ENCODE results near the gene TOMM20.

Gene TOMM20

GRCh38 chr1:235069577-235070563 is 58.8 kb downstream of the TOMM20 start:
- Histone ChIP-seq H3K36me3 (ENCODE audit: control insufficient read depth, insufficient read depth, low read length) (no peaks in the 10 kb centered on the region), H3K4me3 (replicated peaks; ENCODE audit: low read depth, low read length) (no peak overlapping the region), H3K27me3 (replicated peaks; ENCODE audit: control insufficient read depth, insufficient read depth, low read length) (no peaks in the 10 kb centered on the region)
- no peak for DNase-seq (ENCODE audit: extremely low read depth, insufficient read length)
- no peak for TF ChIP-seq CTCF (IDR thresholded peaks at IDR 0.05; ENCODE audit: insufficient read depth, low read length, poor library complexity, severe bottlenecking)

GRCh38 chr1:235069176-235069575 is 59.5 kb downstream of the TOMM20 start:
- TF ChIP-seq CTCF (IDR thresholded peaks at IDR 0.05; ENCODE audit: insufficient read depth, low read length, poor library complexity, severe bottlenecking), result no peak
- Histone ChIP-seq H3K27me3 (replicated peaks; ENCODE audit: control insufficient read depth, insufficient read depth, low read length) (no peaks in the 10 kb centered on the region), H3K4me3 (replicated peaks; ENCODE audit: low read depth, low read length) (no peak overlapping the region), H3K36me3 (ENCODE audit: control insufficient read depth, insufficient read depth, low read length) (no peaks in the 10 kb centered on the region)
- DNase-seq (ENCODE audit: extremely low read depth, insufficient read length), result no peak

- H3K4me3 ChIP-seq (replicated peaks; ENCODE audit: low read depth, low read length), result no peak overlapping the region
- TF ChIP-seq CTCF (IDR thresholded peaks at IDR 0.05; ENCODE audit: insufficient read depth, low read length, poor library complexity, severe bottlenecking), result no peak
- DNase-seq (ENCODE audit: extremely low read depth, insufficient read length), result no peak
These were observed 60.2 kb downstream of the TOMM20 start for GRCh38 chr1:235068158-235069121.

GRCh38 chr1:235067396-235068157 is 61.1 kb downstream of the TOMM20 start:
- H3K4me3 ChIP-seq (replicated peaks; ENCODE audit: low read depth, low read length), result no peak overlapping the region
- H3K36me3 ChIP-seq (ENCODE audit: control insufficient read depth, insufficient read depth, low read length), result no peaks in the 10 kb centered on the region
- no peak for TF ChIP-seq CTCF (IDR thresholded peaks at IDR 0.05; ENCODE audit: insufficient read depth, low read length, poor library complexity, severe bottlenecking)
- H3K27me3 ChIP-seq (replicated peaks; ENCODE audit: control insufficient read depth, insufficient read depth, low read length), result no peaks in the 10 kb centered on the region
- no peak for DNase-seq (ENCODE audit: extremely low read depth, insufficient read length)

More at GRCh38 chr1:235068158-235069121, 60.2 kb downstream of the TOMM20 start:
- no peaks in the 10 kb centered on the region for H3K36me3 ChIP-seq (ENCODE audit: control insufficient read depth, insufficient read depth, low read length)
- H3K27me3 ChIP-seq (replicated peaks; ENCODE audit: control insufficient read depth, insufficient read depth, low read length), result no peaks in the 10 kb centered on the region

GRCh38 chr1:235063068-235063765 is 65.4 kb downstream of the TOMM20 start:
- TF ChIP-seq CTCF (IDR thresholded peaks at IDR 0.05; ENCODE audit: insufficient read depth, low read length, poor library complexity, severe bottlenecking), result no peak
- H3K36me3 ChIP-seq (ENCODE audit: control insufficient read depth, insufficient read depth, low read length), result no peaks in the 10 kb centered on the region
- no peak overlapping the region for H3K4me3 ChIP-seq (replicated peaks; ENCODE audit: low read depth, low read length)
- H3K27me3 ChIP-seq (replicated peaks; ENCODE audit: control insufficient read depth, insufficient read depth, low read length), result no peaks in the 10 kb centered on the region
- DNase-seq (ENCODE audit: extremely low read depth, insufficient read length), result no peak
